ENCODE measurements around the gene RAB3A.

DNA sequence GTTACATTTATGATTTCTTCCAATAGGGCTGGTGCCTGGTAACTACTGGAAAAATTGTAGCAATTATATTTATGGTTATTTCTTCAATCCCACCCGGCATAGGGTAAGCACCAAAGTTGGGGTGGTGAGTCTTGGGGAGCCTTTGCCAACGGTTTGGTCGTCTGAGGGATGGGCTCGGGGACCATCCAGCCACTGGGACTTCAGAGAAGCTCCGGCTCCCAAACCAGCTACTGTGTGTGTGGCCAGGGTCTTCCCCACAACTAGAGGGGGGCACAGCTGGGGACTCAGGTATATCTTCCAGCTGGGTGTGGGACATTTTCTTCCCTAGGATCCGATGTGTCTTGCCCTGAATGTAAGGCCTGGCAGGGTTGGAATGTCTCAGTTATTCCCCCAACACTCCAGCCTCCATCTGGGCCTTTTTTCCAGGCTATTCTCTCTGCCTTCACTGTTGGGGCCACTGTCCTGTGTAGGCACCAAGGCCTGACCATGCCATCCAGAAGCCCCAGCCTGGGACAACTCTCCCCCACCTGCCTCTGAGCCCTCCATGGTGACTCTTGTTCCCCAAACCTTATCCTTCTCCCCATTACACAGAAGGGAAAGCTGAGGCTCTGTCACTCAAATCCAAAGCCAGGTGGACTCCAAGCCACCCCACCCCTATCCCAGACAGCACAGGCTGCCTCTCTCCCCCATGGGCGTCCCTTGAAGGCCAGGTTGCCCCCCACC lies 31.4 kb downstream of the RAB3A start:
- TF ChIP-seq GATA2 (IDR thresholded peaks at IDR 0.05; ENCODE audit: low read depth, low read length) (no peak), GATA3 (IDR thresholded peaks at IDR 0.05; ENCODE audit: low read depth, low read length) (no peak)

All from SH-SY5Y (cell line).